ENCODE data around the gene TSSK6. TPM values are rescaled to one million over a fixed set of nuclear protein-coding genes. Genes with fewer than 3 reads are reported as not detected.

Gene TSSK6
- total RNA-seq, 1 donor from 2014 or later, result 4.6 TPM

DNA sequence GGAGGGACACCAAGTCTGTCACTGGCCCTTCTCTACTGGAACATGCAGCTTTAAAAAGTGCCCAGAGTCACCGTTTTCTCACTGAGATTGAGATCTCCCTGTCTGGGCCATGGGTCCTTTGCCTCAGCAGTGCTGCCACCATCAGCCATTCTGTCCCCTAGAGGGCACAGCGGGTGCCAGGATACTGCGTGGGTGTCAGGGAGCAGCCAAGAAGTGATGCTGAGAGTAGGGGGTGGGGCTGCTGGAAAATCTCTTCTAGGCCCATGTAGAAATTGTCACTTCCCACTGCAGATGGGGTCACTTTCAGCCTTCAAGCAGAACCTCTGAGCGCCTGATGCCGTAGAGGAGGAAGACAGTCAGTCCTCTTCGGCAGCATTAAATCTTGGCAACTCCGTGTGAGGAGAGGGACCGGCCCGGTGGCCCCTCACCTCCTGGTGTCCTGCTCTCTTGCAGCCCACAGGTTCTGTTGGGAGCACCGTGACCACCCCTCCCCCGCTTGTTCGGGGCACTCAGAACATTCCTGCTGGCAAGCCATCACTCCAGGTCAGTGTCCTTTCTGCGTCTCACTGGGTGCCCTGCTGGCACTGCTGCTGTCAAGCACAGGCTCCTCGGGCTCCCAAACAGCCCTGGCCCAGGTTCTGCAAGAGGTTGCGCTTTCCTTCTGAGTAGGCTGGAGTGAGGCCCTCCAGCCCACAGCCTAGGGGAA, 21.4 kb downstream of the TSSK6 start:
- H3F3A ChIP-seq (ENCODE audit: low read depth), result peaks cover 13% of the 10 kb centered on the region
- peaks cover 6% of the 10 kb centered on the region for H3K4me1 ChIP-seq
- TF ChIP-seq EZH2phosphoT487 (IDR thresholded peaks at IDR 0.05) (no peak), EZH2 (IDR thresholded peaks at IDR 0.05) (no peak)
- TF ChIP-seq, protein P1, sequence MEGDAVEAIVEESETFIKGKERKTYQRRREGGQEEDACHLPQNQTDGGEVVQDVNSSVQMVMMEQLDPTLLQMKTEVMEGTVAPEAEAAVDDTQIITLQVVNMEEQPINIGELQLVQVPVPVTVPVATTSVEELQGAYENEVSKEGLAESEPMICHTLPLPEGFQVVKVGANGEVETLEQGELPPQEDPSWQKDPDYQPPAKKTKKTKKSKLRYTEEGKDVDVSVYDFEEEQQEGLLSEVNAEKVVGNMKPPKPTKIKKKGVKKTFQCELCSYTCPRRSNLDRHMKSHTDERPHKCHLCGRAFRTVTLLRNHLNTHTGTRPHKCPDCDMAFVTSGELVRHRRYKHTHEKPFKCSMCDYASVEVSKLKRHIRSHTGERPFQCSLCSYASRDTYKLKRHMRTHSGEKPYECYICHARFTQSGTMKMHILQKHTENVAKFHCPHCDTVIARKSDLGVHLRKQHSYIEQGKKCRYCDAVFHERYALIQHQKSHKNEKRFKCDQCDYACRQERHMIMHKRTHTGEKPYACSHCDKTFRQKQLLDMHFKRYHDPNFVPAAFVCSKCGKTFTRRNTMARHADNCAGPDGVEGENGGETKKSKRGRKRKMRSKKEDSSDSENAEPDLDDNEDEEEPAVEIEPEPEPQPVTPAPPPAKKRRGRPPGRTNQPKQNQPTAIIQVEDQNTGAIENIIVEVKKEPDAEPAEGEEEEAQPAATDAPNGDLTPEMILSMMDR (IDR thresholded peaks at IDR 0.05), result no peak
- no peak overlapping the region for H2AFZ ChIP-seq (replicated peaks)
- peaks cover 22% of the 10 kb centered on the region for H4K20me1 ChIP-seq (ENCODE audit: low read depth)
- H3K4me3 ChIP-seq, result no peak overlapping the region
- peaks cover 38% of the 10 kb centered on the region for H3K79me2 ChIP-seq (ENCODE audit: low read depth)
- H3K4me3 Mint-ChIP-seq, result no peak overlapping the region
- no peak overlapping the region for H3K4me2 ChIP-seq
- H3K27ac ChIP-seq, result no peak overlapping the region
- no peaks in the 10 kb centered on the region for H3K9me3 Mint-ChIP-seq
- H3K27ac Mint-ChIP-seq, result no peak overlapping the region
- no peak overlapping the region for H3K9ac ChIP-seq
- no peak for DNase-seq (ENCODE audit: low spot score)
- peaks cover 19% of the 10 kb centered on the region for H3K4me1 Mint-ChIP-seq
- peaks cover 9% of the 10 kb centered on the region for H3K36me3 Mint-ChIP-seq
- no peaks in the 10 kb centered on the region for H3K27me3 ChIP-seq
- no peaks in the 10 kb centered on the region for H3K36me3 ChIP-seq
- H3K9me3 ChIP-seq (ENCODE audit: low read depth), result no peaks in the 10 kb centered on the region
- H3K27me3 Mint-ChIP-seq (ENCODE audit: insufficient read depth, low read depth), result no peaks in the 10 kb centered on the region

DNA sequence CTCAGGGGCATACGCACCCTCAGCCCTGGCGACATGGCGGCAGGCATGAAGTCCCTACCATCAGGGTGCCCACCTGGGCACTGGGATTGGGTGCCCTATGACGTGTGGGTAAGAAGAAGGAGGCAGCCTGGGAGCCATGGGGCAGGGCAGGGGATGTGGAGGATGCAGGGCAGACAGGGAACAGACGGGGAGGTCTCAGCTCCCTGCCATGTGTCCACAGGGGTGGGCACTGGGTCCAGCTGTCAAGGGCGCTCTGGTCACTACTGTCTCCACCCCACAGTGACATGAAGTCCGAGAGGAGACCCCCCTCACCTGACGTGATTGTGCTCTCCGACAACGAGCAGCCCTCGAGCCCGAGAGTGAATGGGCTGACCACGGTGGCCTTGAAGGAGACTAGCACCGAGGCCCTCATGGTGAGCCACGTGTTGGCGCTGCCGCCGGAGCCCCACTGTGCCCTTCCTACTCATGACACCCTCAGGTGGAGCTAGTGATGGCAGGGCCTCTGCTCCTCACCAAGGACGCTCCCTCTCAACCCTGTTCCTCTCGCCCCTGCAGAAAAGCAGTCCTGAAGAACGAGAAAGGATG, 23.2 kb downstream of the TSSK6 start:
- no peak for TF ChIP-seq EZH2phosphoT487 (IDR thresholded peaks at IDR 0.05)
- TF ChIP-seq EZH2 (IDR thresholded peaks at IDR 0.05), result no peak
- TF ChIP-seq, protein P1 (IDR thresholded peaks at IDR 0.05), result no peak
- peaks cover 6% of the 10 kb centered on the region for H3K27me3 Mint-ChIP-seq (ENCODE audit: insufficient read depth, low read depth)
- peaks cover 36% of the 10 kb centered on the region for H3K4me1 Mint-ChIP-seq
- H2AFZ ChIP-seq (replicated peaks), result no peak overlapping the region
- peaks cover 21% of the 10 kb centered on the region for H3K4me1 ChIP-seq
- peaks cover 25% of the 10 kb centered on the region for H4K20me1 ChIP-seq (ENCODE audit: low read depth)
- H3K4me3 ChIP-seq, result no peak overlapping the region
- H3F3A ChIP-seq (ENCODE audit: low read depth), result peaks cover 28% of the 10 kb centered on the region
- H3K79me2 ChIP-seq (ENCODE audit: low read depth), result peaks cover 54% of the 10 kb centered on the region
- H3K9ac ChIP-seq, result no peak overlapping the region
- H3K27ac ChIP-seq, result no peak overlapping the region
- no peak overlapping the region for H3K4me3 Mint-ChIP-seq
- no peaks in the 10 kb centered on the region for H3K9me3 ChIP-seq (ENCODE audit: low read depth)
- H3K9me3 Mint-ChIP-seq, result no peaks in the 10 kb centered on the region
- H3K27ac Mint-ChIP-seq, result no peak overlapping the region
- H3K27me3 ChIP-seq, result no peaks in the 10 kb centered on the region
- no peak overlapping the region for H3K4me2 ChIP-seq
- no peaks in the 10 kb centered on the region for H3K36me3 ChIP-seq
- peaks cover 7% of the 10 kb centered on the region for H3K36me3 Mint-ChIP-seq
- DNase-seq (ENCODE audit: low spot score), result no peak

DNA sequence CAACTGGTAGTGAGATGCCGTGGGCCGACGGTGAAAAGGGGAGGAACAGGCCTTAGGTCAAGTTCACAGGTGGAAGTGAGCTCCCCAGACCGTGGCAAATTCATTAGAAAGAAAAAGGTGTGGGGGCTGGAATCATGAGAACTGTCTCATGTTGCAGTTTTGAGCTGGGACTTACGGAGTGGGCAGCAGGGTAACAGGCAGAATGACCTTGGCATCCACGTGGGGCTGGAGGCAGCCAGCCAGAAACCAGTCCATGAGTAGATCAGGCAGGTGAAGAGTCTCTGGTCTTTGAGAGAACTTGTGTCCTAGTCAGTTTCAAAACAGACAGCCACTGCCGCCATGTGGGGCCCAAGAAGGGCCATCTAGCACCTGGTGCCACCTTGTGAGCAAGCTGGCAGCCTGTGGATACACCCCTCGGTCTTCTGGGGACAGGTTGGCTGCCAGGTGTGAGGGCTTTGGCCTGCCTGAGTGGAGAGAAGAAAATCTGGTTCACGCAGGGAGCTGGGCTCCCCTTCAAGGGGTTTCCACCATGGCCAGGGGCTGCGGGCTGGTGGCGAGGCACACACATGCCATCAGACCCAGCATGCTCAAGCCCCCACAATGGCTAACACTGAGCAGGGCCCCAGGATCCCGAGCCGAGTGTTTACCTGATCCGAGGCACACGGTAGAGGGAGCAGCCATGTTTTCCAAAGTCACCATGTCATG, 23.9 kb downstream of the TSSK6 start:
- Histone ChIP-seq H3K27me3 (no peaks in the 10 kb centered on the region), H3K27ac (no peak overlapping the region), H3K9ac (no peak overlapping the region), H4K20me1 (ENCODE audit: low read depth) (peaks cover 25% of the 10 kb centered on the region), H3K4me2 (no peak overlapping the region), H3K4me1 (peaks cover 21% of the 10 kb centered on the region), H3K4me3 (no peak overlapping the region), H3K9me3 (ENCODE audit: low read depth) (no peaks in the 10 kb centered on the region), H3K79me2 (ENCODE audit: low read depth) (peaks cover 54% of the 10 kb centered on the region), H3F3A (ENCODE audit: low read depth) (peaks cover 28% of the 10 kb centered on the region), H3K36me3 (no peaks in the 10 kb centered on the region), H2AFZ (replicated peaks) (no peak overlapping the region)
- Mint-ChIP-seq H3K36me3 (peaks cover 5% of the 10 kb centered on the region), H3K27me3 (ENCODE audit: insufficient read depth, low read depth) (peaks cover 8% of the 10 kb centered on the region), H3K27ac (no peak overlapping the region), H3K9me3 (no peaks in the 10 kb centered on the region), H3K4me3 (no peak overlapping the region), H3K4me1 (peaks cover 43% of the 10 kb centered on the region)
- TF ChIP-seq EZH2phosphoT487 (IDR thresholded peaks at IDR 0.05) (no peak), EZH2 (IDR thresholded peaks at IDR 0.05) (no peak)
- TF ChIP-seq, protein P1 (IDR thresholded peaks at IDR 0.05), result no peak
- DNase-seq (ENCODE audit: low spot score), result no peak
